Heart left ventricle (tissue), 13 donors: ENCODE data around the gene CMTR2.

Experiments
- POLR2A ChIP-seq, 2 donors: fragments of 450-650 bp; IDR thresholded peaks; one replicate each; pipeline ENCODE4 v1.6.1; 2017; ENCODE audit warnings: antibody characterized with exemption in 2 of 2, mild to moderate bottlenecking in 2 of 2, moderate library complexity in 2 of 2
- TF ChIP-seq, protein P1 (sequence below), 12 donors: fragments of 200-600 bp; sonication (generic) in 4 of 12; IDR thresholded peaks; one replicate each; pipeline versions ENCODE4 v1.5.0 to v1.8.0; 2018 to 2022; ENCODE audit warnings: antibody characterized with exemption in 12 of 12, mild to moderate bottlenecking in 5 of 12
- donor health status: ischemic (EF 13 %, LVEDD 7.1; RV severe dilation, severe dysfunction).
- donor health status: DM: no; HTN: yes; CAD: no.
- donor health status: DM: no; HTN: no; CAD: no.
- donor health status: ischemic (EF 25% LVEDD 6.9; RV normal size, moderate dysfunction).
- donor health status: ischemic (EF 25% LVEDD 5.7; RV mildly dilated, moderate dysfunction).
- donor health status: ischemic (EF 35%, LVEDD 5.7; RV mildly dilated, moderate dysfunction).
- donor health status: nonischemic (EF 11% LVEDD 7.7; RV severe dilation, severe dysfunction).
- donor health status: DM: yes; HTN: yes; CAD: no.
- donor health status: PGD.
- donor health status: ischemic (EF 29% LVEDD 5.4; RV normal size, mild dysfunction).
- donor health status: nonischemic (EF 23%, LVEDD 6.1; RV moderate dilation, normal function).

DNA sequence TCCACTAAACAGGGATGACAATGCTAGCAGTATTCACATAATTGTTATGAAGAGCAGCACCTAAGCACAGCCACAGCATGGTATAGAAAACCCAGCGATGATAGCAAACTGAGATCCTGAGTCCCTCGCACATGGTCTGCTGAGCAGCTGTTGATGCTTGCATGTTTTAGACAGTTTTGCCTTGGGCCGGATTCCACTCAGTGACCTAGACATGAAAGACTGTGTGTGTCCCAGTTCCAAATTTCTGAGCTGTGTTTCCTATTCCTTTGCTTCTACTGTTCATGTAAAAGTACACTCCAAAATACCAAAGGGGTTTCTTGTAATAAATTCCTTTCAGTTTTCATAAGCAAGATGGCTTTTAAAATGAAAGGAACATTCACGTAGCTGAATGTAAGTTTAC, 30.8 kb upstream of the CMTR2 start:
- no peak for TF ChIP-seq POLR2A (IDR thresholded peaks at IDR 0.05)
- TF ChIP-seq, protein P1, sequence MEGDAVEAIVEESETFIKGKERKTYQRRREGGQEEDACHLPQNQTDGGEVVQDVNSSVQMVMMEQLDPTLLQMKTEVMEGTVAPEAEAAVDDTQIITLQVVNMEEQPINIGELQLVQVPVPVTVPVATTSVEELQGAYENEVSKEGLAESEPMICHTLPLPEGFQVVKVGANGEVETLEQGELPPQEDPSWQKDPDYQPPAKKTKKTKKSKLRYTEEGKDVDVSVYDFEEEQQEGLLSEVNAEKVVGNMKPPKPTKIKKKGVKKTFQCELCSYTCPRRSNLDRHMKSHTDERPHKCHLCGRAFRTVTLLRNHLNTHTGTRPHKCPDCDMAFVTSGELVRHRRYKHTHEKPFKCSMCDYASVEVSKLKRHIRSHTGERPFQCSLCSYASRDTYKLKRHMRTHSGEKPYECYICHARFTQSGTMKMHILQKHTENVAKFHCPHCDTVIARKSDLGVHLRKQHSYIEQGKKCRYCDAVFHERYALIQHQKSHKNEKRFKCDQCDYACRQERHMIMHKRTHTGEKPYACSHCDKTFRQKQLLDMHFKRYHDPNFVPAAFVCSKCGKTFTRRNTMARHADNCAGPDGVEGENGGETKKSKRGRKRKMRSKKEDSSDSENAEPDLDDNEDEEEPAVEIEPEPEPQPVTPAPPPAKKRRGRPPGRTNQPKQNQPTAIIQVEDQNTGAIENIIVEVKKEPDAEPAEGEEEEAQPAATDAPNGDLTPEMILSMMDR (IDR thresholded peaks at IDR 0.05), result no peak
